GM20431 (cell line): ENCODE results near the gene PRAME.

ENCODE experiments used
- in situ Hi-C: fragments of 300-500 bp; cut with MseI, MboI; formaldehyde crosslinking; loops from one replicate; pipeline ENCODE4 v1.15.0; 2020; ENCODE audit warnings: low sequenced_read_pairs; ENCODE audit not compliant: unreplicated experiment

PRAME gene

DNA sequence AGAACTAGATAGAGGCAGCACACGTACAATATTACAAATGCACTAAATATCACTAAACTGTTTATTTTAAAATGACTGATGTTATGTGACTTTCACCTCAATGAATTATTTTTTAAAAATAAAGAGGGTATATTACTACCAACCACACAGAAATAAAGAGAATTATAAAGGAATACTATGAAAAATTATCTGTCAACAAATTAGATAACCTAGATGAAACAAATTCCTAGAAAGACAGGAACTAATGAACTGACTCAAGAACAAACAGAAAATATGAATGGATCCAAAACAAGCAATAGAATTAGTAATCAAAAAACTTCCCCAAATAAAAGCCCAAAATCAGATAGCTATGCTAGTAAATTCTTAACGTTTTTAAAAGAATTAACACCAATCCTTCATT lies 60.8 kb downstream of the PRAME start:
- in situ Hi-C loops: no loop called here
